CD4-positive, alpha-beta T cell treated with Interleukin-1 beta for 1 hour (primary cell): ENCODE data around the gene RXRB.

ENCODE experiments used
- DNase-seq, 2 donors: peaks; one replicate each; pipeline ENCODE4 v3.0.0-alpha.2; 2020 to 2022

Gene RXRB

DNA sequence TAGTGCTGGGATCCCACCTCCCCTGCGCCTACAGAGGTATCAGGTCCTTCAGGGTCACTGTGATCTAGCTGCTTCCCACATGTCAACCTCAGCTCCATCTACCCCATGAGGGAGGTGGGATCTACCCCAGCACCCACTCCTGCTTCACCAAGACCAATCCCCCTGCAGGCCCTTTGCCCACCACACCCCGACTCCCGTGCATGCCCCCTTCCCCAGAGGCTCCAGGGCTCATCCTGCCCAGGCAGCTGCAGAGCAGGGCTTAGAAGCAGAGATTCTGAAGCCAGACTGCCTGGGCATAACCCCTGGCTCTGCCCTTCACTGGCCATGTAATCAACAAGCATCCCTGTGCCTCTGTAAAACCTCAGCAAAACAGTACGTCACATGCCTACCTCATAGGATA is 25.7 kb downstream of the RXRB start:
- no peak for DNase-seq

DNA sequence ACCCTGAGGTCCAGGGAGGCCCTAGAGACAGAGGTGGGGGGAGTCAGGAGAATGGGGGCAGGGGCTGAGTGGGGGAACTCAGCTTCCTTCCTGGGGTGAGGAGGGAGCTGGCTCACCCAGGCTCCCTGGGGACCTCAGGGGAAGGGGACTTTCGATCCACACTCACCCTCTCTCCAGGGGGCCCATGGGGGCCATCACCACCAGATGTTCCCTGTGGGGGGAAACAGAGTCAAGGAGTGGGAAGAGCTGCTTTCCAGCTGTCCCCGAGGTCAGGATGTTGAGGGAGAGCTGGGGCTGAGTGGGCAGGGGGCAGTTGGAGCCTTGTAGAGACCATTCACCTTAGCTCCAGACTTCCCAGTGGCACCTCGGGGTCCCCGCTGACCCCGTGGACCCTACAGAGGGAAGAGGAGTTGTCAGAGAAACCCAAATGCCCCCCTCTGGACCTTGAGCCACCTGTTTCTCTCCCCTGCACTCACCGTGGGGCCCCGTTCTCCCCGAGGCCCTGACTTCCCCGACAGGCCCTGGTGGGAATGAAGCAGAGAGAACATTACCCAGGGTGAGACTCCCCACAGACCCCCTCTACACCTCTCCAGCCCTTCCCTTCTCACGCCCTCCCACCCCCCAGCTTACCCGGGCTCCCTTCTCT is 26.8 kb downstream of the RXRB start:
- DNase-seq: no peak

DNA sequence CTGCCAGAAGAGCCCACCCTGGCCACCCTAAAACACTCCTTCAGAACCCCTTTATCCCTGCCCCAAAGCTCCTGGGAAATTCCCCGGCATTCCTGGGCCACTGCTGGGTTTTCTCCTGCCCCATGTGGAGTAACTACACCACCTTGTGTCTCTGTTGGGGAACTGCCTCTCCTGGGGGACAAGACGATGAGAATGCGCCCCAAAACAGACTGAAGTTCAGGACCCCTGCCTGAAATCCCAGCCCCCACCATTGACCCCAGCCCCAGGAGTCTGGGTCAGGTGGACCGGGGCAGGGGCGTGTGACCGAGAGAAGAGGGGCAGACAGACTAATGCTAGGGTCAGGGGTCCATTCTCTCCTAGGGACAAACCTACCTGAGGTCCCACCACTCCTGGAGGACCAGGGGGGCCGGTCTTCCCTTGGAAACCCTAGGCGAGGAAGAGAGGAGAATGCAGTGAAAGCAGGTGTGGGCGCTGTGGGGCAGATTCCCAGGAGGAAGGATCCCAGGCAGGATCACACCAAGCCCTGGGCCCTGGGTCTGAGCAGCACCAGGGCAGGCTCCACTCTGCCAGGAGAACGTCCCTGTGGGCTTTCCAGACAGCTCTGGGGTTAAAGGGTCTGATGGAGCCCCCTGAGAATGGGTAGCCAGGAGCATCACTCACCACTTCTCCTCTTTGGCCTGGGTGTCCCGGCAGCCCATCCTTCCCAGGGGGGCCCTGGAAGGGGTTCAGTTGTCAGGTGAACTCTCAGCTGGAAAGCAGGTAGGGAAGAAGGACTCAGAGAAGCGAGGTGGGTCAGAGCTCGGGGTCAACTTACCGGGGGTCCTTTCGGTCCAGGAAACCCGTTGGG is 27.6 kb downstream of the RXRB start:
- DNase-seq: peak in 1 of 2 donors; percentile 16

DNA sequence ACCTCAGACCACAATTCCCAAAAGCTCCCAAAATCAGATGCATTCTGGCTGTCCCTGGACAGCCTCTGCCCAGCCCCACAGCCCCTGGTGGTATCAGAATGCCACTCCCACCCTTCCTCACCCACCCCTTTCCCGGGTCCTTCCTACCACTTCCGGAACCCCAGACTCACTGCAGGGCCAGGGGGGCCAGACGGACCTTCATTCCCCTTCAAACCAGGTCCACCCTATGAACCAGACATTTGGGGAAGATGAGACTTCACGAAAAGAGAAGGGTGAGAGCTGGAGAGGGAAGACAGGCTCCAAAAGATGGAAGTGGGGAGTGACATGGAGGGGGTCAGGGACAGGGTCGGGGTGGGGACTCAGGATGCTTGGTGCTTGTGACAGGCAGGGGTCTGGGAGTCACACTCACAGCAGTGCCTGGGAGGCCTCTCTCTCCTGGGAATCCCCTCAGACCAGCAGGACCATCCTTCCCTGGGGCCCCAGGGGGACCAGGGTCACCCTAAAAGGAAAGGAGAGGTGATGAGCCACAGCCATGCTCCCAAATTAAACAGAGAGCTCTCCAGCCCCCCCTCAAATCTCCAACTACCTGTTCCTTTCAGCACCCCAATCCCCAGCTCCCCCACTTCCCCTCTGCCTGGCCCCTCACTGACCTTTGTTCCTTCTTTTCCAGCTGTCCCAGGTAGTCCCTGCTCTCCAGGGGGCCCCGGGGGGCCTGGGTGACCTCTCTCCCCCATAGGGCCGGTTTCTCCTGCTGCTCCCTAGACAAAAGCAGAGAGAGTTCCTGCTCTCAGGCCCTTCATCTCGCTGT is 28.4 kb downstream of the RXRB start:
- DNase-seq: no peak

DNA sequence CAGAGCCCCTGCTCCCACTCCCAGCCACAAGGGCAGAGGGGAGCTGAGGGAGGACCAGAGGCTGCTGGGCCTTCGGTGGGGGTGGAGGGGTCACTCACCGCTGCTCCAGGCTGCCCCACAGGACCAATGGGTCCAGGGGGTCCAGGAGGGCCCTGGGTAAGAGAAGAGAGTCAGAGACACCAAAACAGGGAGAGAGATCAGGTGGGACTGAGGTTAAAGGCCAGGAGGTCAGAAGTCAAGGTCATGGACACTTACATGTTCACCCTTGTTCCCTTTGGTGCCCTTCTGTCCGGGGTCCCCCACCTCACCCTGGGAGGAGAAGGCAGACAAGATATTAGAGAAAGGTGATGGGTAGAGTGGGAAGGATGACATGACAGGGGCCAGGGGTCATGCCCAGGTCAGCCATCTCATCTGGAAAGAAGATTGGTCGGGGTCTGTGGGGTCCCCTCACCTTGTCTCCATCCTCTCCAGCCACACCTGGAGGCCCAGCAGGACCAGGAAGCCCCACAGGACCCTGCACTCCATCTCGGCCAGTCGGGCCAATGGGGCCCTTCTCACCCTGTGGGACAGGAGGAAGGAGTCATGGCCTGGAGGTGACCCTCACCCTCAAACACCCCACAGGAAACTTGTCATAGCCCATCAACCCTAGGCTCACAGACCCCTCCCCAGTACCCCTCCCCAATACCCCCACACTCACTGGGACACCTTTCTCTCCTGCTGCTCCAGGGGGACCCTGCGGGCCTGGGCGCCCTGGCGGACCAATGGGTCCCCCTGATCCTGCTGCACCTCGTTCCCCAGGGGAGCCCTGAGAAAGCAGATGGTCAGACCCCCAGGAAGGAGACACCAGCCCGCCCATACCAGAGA is 29.2 kb downstream of the RXRB start:
- DNase-seq: no peak

DNA sequence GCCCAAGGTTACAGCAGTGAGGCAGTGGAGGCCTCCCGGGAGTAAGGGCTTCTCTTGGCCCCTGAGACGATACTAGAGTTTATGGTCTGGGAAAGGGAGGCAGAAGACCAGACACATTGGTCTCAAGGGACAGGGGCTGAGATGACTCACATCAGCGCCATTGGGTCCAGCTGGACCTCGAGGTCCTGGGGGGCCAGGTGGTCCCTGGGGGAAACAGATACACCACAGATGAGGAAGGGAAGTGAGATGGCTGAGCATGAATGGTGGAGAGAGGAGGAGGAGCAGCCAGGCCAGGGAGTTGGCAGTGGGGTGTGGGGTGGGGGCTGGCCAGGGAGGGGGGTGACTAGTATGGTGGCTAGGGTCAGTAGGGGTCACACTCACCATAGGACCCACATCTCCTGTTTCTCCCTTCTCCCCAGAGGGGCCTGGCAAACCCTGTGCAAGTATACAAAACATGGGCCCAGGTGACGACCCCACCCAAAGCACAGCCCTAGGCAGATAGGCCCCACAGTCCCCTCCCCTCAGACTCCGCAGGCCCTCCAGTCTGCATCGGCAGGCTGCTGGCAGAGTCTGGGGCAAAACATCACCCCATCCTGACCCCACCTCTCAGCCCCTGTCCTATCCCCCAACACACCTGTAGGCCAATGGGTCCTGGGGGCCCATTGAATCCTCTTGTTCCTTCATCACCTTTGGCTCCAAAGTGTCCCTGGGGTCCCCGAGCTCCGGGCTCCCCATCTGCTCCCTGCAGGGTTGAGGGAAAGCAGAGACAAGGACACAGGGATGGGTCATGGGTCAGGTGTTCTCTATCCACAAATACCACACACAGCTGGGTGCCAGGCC is 30.1 kb downstream of the RXRB start:
- no peak for DNase-seq

DNA sequence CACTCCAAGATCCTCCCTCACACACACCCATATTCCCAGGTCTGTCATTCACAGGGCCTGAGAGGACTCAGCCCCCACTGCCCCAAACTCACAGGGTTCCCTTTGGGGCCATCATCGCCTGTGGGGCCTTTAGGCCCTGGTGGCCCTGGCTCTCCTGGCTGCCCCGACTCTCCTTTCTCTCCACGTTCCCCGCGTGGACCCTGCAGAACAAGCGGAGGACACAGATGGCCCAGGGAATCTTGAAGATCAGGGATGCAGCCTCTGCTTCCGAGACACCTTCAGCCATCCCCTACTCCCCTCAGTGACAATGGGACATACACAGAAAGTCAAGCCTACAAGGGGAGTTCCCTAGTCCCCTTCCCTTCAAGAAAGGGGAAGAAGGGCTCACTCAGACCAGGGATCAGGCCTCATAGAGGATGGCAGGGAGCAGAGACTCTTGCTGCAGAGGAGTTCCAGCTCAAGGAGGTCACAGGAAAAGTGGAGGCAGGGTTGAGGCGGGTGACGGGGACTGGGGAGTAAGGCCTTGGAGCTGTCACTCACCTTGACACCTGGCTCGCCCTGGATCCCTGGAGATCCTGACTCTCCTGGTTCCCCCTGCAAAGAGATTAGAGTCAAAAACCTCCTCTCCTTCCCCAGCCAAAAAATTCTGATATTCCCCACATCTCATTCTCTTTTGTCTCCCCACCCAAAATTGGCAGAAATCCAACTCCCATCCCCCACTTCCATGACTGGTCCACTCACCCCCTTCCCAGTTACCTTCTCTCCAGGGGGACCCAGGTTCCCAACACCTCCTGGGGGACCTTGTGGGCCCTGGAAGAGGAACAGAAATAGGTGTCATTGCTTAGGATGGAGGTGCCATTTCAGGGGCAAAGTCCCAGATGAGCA is 30.9 kb downstream of the RXRB start:
- no peak for DNase-seq

DNA sequence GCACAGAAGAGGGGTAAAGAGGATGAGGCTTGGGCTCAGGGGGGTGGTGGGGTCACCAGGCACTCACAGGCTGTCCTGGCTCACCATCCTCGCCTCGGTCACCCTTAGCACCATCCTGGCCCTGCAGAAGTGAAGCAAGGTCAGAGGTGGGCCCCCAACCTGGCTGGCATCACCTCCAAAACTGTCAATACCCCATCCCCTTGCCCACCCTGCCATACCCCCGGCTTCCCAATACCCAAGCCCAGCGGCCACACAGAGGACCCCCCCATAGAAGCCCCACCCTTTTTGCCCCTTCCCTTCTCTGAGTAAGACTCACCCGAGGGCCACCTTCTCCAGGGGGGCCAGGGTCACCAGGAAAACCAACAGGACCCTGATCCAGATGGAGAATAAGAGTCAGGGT is 31.8 kb downstream of the RXRB start:
- DNase-seq: no peak

DNA sequence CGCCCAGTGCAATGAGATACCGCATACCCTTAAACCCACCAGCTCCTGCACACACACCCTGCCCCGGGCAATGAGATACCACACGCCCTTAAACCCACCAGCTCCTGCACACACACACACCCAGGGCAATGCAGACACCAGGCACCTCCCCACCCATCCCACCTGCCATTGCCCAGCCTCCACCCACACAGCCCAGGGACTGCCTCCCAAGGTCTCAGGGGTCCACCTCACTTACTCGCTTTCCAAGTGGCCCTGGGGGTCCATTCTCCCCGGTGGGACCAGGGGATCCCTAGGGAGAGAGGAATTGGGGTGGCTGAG is 32.2 kb downstream of the RXRB start:
- no peak for DNase-seq

DNA sequence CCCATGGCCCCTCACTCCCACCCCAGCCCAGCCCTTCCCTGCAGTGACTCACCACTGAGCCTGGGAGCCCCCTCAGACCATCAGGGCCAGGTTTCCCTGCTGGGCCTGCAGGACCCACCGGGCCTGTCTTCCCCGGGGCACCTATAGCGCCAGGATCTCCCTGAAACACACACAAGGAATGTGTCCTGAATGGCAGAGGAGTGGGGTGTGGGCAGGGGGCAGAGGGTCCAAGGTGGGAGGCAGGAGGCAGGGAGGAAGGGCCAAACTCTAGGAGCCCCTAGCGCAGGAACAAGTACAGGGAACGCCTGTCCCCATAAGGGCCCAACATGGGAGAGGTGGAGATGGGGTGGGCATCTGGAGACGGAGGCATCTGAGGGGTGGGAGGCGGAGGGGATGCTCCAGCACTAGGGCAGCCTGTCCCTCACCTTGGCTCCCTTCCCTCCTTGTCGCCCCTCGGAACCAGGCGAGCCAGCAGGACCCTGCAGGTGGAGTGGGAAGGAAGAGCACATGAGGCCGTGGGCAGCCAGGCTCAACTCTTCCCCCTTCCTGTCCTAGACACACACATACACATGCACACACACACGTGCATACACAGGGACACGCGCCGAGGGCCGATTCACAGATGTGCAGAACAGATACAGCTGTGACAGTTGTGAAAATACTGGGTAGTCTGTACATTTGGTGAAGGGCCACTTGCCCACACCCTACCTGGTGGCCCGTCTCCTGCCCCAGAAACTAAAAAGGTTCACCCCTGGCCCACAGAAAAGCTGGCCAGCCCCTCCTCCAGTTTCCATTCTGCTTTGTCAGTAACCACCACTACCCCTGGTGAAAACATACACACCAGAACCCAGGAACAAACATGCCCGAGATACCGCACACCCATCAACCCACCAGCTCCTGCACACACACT is 32.8 kb downstream of the RXRB start:
- no peak for DNase-seq

DNA sequence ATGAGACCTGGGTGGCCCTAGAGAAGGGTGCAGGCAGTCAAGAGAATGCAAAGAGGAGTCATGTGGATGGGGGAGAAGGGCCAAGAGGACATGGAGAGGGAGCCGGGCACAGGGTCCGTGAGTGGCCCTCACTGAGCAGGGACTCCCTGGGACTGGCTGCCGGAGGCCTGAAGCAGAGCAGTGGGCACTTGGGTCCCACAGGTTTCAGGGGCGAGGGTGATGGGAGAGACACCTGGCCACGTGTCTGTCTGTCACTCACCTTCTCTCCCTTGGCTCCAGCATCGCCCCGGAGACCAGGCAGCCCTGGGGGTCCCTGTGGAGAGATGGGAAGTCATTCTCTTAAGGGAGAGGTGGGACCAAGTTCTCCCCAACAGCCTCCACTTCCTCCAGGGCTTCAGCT is 33.7 kb downstream of the RXRB start:
- no peak for DNase-seq

DNA sequence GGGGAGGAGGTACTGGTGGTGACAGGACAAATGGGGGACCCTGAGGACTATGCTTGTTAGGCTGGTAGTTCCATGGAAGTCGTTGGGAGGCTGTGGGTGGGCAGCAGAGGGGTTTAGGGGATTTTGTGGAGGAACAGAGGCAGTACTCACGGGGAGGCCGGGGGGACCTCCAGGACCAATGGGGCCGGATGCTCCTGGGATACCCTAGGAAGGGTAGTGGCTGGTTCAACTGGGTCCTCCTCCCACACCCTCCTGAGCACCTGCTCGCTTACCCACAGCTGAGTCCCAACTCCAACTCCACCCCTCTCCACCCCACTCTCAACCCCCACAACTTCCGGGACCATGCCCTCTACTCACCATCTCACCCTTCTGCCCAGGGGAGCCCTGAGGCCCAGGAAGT is 34.1 kb downstream of the RXRB start:
- DNase-seq: no peak

DNA sequence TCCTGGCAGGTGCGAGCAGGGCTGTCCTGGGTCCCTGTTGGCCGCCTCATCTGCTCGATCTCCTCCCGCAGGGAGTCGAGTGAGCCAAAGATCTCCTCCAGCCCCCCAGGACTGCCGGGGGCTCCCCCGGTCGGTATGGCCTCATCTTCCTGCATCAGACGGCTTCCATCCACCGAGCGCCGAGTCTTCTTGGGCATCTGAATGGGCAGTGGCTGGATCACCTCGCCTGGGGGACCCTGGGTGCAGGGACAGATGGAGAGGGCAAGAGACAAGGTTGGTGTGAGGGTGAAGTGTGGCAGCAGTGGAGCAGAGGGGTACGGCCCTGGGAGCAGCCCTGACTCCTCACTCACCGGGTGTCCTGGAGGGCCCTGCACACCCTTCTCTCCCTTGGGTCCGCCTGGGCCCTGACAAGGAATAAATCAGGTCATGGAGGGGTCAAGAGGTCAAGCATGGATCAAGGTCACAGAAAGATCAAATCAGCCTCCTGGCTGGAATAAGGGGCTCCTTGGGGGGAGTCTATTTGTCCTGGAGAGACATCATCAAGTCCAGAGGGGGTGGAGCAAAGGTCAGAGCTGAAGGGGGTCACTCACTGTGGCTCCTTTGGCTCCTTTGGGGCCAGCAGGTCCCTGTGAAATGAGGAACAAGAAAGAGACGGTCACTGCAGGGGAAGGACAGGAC is 34.7 kb downstream of the RXRB start:
- DNase-seq: no peak

DNA sequence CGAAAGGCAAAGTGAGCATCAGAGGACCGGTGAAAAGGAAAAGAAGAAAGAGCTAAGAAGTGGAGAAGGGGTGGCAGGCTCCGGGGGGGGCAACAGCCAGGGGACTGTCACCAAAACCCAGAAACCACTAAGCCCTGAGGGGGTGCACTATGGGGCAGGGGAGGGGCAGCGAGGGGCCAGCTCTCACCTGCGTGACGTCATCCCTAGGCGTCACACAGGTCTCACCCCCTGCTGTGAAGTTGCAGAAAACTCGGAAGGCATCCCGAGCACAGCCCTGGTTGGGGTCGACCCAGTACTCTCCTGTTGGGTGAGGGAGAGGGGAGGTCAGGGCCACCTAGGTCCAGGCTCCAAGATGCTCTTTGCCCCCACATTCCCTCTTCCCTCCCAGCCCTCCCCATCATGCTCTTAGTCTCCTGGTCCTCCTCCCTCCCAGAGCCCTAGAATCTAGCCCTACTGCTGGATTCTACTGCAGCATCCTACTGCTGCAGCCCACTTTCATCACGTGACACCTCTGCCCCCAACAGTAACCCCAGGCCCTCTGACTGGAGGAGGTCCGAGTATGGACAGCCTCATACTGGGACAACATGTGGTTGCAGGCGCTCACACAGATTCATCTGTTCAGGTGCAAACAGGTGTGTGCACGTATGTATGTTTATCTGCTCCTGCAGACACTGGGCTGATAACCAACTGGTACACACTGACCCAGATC is 35.6 kb downstream of the RXRB start:
- DNase-seq: no peak

DNA sequence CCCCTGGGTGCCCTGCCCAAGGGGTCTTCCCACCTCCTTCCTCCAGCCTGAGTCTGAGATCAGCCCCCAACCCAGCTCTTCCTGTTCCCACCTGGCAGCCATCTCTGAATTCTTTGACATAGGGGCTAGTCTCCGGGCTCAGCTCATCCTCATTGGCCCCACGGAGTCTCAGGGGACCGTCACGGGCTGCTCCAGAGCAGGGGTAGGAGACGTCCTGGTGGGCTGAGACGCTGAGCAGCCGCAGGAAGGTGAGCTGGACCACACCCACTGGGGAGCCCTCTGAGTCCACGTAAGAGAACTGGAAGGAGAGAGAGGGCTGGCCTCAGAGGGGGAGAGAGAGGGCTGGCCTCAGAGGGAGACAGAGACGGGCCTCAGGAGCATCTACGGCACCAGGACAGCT is 36.3 kb downstream of the RXRB start:
- no peak for DNase-seq

DNA sequence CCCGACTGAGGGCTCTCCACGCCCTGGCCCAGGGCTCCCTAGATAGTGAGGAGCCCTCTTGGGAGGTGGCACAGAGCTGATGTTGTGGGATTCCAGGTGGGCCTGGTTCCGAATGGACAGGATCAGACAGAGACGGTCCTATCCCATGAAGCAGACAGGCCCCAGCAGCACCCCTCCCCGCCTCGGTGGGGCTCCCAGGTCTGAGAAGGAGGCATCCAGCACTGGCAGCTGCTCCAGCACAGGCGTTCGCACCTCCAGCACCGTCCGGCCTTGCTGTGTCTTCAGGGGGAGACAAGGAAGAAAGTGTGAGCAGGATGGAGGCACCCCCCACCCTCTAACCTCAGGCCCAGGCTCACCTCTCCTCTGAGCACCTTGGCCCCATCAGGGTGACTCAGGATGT is 36.9 kb downstream of the RXRB start:
- no peak for DNase-seq

DNA sequence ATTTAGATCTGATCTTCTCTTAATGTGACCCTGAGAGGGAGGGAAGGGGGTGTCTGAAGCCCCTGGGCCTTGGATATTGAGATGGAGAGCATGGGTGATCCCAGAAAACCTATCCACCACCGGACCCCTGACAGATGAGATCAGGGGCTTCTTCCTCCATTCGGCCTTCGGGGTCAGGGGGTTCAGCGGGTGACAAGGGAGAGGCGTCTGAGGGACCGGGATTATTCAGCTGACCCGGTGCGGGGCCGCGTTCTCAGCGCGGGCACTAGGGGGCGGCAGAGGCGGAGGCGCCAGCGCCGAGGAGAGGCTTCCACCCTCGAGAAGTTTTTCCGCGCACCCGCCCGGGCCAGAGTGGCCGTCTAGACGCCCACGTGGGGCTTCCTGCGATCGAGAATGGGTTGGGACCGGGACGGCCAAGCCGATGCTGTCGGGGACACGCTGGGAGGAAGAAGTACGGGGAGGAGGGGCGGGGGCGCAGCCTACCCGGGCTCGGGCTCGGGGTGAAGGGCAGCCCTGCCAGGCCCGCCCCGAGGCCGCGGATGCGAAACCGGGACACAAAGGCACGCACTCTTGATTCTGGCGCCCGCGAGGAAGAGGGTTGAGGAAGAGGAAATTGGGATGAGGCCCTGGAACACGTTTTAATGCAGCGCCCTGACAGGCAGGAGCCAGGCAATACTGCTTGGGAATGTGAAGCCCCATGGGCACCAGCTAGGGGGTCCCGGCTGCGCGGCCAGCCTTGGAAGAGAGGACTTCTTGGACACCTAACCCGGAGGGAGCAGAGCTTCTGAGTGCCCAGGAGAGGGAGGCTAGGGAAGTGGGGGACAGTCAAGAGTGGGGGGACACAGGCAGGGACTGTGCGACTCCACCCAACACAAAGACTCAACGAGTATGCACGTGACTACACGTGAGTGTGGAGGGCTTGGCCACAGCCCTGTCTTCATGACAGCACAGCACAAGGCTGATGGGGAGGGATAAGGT is 38.8 kb downstream of the RXRB start:
- peak; percentile 83 to 85 for DNase-seq
